ENCODE data around the gene PHLPP2.

GRCh38 chr16:71738855-71739254, 14.4 kb upstream of the PHLPP2 start:
- TF ChIP-seq CTCF (IDR thresholded peaks at IDR 0.05) (no peak), POLR2AphosphoS5 (IDR thresholded peaks at IDR 0.05) (no peak)
